Erythroblast (primary cell): ENCODE results near the gene NTSR1.

Experiments used
- GATA1 ChIP-seq: IDR thresholded peaks from 2 replicates; pipeline ENCODE4 v1.6.1; 2011; ENCODE audit warnings: low read depth, mild to moderate bottlenecking, control low read depth, low read length, moderate library complexity
- POLR2A ChIP-seq: IDR thresholded peaks from 2 replicates; pipeline ENCODE4 v1.6.1; 2011; ENCODE audit warnings: mild to moderate bottlenecking, low read length

DNA sequence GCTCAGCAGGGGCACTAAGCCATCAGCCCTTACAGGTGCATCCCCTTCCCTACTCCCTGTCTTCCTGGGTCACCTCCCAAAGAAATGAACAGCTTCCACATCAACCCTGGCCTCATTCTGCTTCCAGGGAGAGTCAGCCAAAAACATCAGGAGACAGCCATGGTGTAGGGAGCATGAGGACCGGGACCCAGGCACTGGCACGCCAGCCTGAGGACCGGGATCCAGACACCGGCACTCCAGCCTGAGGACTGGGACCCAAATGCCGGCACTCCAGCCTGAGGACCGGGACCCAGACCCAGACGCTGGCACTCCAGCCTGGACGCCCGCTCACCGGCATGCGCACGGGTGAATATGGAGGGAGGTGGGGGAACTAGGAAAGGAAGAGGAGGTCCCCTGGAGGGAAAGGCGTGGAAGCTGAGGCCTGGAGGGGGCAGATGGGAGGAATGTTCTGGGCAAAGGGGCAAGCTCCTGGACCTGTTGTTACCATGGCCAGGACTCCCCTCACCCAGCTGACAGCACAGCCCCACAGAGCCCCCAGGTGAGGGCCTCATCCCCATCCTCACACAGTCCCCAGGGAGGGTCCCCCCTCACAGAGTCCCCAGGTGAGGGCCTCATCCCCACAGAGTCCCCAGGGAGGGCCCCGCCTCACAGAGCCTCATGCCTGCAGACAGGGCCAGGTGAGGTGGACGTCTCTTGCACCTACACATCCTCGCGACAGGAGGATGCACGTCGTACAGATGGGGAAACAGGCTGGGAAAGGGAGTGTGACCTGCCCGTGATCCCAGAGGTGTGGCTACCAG, 61.7 kb downstream of the NTSR1 start:
- TF ChIP-seq POLR2A: no peak
- TF ChIP-seq GATA1: no peak
